H7 (cell line): ENCODE results near the gene VGF. TPM values are rescaled to one million over a fixed set of nuclear protein-coding genes. Genes with fewer than 3 reads are reported as not detected.
"Not testable (repeated sequence)": the region's sequence is repeated elsewhere in the genome, so short reads cannot be mapped to it uniquely, and the experiment has no call there.

Experiments used
- DNase-seq: peaks from one replicate; pipeline ENCODE4 v3.0.0; 2012
- H3K27me3 ChIP-seq: 2 replicates; pipeline ENCODE4 v1.6.0; 2011; ENCODE audit warnings: mild to moderate bottlenecking, low read length; ENCODE audit not compliant: control insufficient read depth, insufficient read depth
- H3K36me3 ChIP-seq: replicated peaks from 2 replicates; pipeline ENCODE4 v1.5.1; 2011; ENCODE audit warnings: low read length; ENCODE audit not compliant: control insufficient read depth, insufficient read depth
- H3K4me3 ChIP-seq: 2 replicates; pipeline ENCODE4 v1.5.1; 2011; ENCODE audit warnings: low read depth, mild to moderate bottlenecking, control low read depth, low read length, moderate library complexity; ENCODE audit not compliant: insufficient read depth
- total RNA-seq: library from RNA; depleted of rRNA; stranded (reverse); fragments of >200 nt; shearing (Covaris generic); gene quantifications from 2 replicates; pipeline ENCODE4 v1.2.3, GENCODE V29; 2014

VGF gene
- total RNA-seq, 1 experiment from 2014 or later: 22.5 TPM

GRCh38 chr7:101199522-101199921 lies 34.2 kb upstream of the VGF start:
- not testable (repeated sequence) for H3K4me3 ChIP-seq, H3K36me3 ChIP-seq, DNase-seq
- H3K27me3 ChIP-seq: peaks cover 13% of the 10 kb centered on the region

DNA sequence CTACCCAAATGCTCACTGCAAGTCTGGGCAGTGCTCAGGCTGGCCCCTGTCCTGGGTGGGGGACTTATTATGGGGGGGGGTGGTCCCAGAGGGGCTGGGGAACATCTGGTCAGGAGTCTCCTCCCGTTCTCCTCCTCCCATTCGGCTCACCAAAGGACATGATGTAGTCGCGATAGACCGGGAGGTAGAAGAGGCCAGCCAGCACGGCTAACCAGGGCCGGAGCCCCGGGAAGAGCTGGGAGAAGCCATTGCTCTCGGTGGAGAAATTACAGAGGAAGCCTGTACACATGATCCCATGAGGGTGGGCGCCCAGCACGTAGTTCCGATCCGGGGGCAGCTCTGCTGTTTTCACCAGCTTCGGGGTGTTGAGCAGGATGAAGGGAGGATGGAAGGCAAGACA lies 33.1 kb upstream of the VGF start:
- no peak overlapping the region for H3K4me3 ChIP-seq
- DNase-seq: peak; percentile 58
- no peaks in the 10 kb centered on the region for H3K36me3 ChIP-seq
- H3K27me3 ChIP-seq: peaks cover 13% of the 10 kb centered on the region

GRCh38 chr7:101197991-101198390 lies 32.6 kb upstream of the VGF start:
- no peaks in the 10 kb centered on the region for H3K36me3 ChIP-seq
- peaks cover 13% of the 10 kb centered on the region for H3K27me3 ChIP-seq
- no peak overlapping the region for H3K4me3 ChIP-seq
- DNase-seq: peak; percentile 55

GRCh38 chr7:101195884-101196283 lies 30.5 kb upstream of the VGF start:
- DNase-seq: peak; percentile 65
- no peaks in the 10 kb centered on the region for H3K36me3 ChIP-seq
- no peak overlapping the region for H3K4me3 ChIP-seq
- no peaks in the 10 kb centered on the region for H3K27me3 ChIP-seq

DNA sequence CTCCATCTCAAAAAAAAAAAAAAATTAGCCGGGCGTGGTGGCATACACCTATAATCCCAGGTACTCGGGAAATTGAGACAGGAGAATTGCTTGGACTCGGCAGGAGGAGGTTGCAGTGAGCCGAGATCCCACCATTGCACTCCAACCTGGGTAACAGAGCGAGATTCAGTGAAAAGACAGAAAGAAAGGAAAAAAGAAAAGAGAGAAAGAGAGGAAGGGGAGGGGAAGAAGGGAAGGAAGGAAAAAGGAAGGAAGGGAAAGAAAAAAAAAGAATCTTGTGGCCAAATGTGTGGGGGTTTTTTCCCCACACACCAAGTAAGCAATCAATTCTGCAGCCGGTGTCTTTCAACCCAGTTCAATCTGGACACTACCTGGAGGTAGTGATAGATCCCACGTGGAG lies 23.7 kb upstream of the VGF start:
- Histone ChIP-seq H3K36me3 (no peaks in the 10 kb centered on the region), H3K4me3 (no peak overlapping the region), H3K27me3 (no peaks in the 10 kb centered on the region)
- DNase-seq: no peak

GRCh38 chr7:101186844-101187428 lies 21.6 kb upstream of the VGF start:
- no peak for DNase-seq
- Histone ChIP-seq H3K36me3 (no peaks in the 10 kb centered on the region), H3K4me3 (no peak overlapping the region), H3K27me3 (no peaks in the 10 kb centered on the region)

DNA sequence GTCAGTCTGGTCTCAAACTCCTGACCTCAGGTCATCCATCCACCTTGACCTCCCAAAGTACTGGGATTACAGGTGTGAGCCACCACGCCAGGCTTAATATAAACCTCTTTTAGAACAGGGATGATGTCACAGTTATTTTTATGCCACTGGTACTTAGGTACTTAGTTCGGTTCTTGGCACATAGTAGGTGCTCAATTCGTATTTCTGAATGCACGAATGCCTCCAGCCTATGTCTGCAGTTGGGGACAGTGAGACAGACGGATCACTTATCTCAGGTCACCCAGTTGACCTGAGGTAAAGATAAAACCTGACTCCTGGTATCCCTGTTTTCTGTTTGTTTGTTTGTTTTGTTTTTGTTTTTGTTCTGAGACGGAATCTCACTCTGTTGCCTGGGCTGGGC lies 20.8 kb upstream of the VGF start:
- no peak for DNase-seq
- no peaks in the 10 kb centered on the region for H3K36me3 ChIP-seq
- no peak overlapping the region for H3K4me3 ChIP-seq
- H3K27me3 ChIP-seq: no peaks in the 10 kb centered on the region; the same call in 1 of the 2 replicates

DNA sequence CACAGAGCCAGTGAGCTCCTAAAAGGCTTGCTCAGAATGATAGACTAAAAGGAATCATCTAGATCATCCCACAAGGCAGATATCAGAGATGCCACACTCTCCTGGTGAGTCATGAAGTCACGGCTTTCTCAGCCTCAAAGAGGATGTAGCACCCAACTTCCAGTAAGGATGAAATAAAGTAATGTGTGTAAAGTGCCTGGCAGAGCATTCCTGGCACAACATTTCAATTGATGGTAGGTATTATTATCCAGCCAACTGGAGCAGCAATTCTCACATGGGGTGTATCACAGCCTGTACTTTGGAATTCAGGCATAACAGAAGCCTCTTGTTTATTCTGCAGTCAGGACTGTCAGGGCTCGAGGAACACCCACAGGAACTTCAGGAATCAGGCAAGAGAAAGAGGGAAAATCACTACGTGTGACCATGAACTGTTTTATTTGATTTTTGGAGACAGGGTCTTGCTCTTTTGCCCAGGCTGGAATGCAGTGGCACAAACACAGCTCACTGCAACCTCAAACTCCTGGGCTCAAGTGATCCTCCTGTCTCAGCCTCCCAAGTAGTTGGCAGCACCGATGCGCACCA lies 20.0 kb upstream of the VGF start:
- Histone ChIP-seq H3K4me3 (no peak overlapping the region), H3K36me3 (no peaks in the 10 kb centered on the region), H3K27me3 (peaks cover 6% of the 10 kb centered on the region)
- DNase-seq: no peak

- no peaks in the 10 kb centered on the region for H3K36me3 ChIP-seq
- peak within 1 kb of the TSS; percentile 58 for H3K4me3 ChIP-seq
- peaks cover 53% of the 10 kb centered on the region for H3K27me3 ChIP-seq
- peak; percentile 84 for DNase-seq
Measured at GRCh38 chr7:101180130-101180755, 14.9 kb upstream of the VGF start, which contains the start of gene NAT16. Gene NAT16, minus strand, starts transcription at chr7:101180293. Its CDS starts 5,486 bp downstream, at chr7:101174807.

- Histone ChIP-seq H3K27me3 (peaks cover 59% of the 10 kb centered on the region), H3K4me3 (peak overlapping the region; percentile 58), H3K36me3 (no peaks in the 10 kb centered on the region)
- peak; percentile 82 for DNase-seq
Measured at GRCh38 chr7:101179713-101180112, 14.3 kb upstream of the VGF start.

- peak; percentile 81 for DNase-seq
- H3K36me3 ChIP-seq: no peaks in the 10 kb centered on the region
- H3K4me3 ChIP-seq: peak overlapping the region; percentile 58
- H3K27me3 ChIP-seq: peaks cover 65% of the 10 kb centered on the region
Measured at GRCh38 chr7:101179117-101179516, 13.7 kb upstream of the VGF start.

- peaks cover 79% of the 10 kb centered on the region for H3K27me3 ChIP-seq
- no peak for DNase-seq
- H3K4me3 ChIP-seq: no peak overlapping the region
- no peaks in the 10 kb centered on the region for H3K36me3 ChIP-seq
Measured at GRCh38 chr7:101177644-101178043, 12.3 kb upstream of the VGF start.

- DNase-seq: no peak
- H3K36me3 ChIP-seq: no peaks in the 10 kb centered on the region
- H3K27me3 ChIP-seq: peaks cover 95% of the 10 kb centered on the region
- H3K4me3 ChIP-seq: no peak overlapping the region
Measured at GRCh38 chr7:101175664-101176063, 10.3 kb upstream of the VGF start.

- DNase-seq: peak; percentile 79
- H3K27me3 ChIP-seq: peaks cover 95% of the 10 kb centered on the region
- H3K36me3 ChIP-seq: no peaks in the 10 kb centered on the region
- H3K4me3 ChIP-seq: peak overlapping the region; percentile 41
Measured at GRCh38 chr7:101174322-101174854, 9.0 kb upstream of the VGF start.

DNA sequence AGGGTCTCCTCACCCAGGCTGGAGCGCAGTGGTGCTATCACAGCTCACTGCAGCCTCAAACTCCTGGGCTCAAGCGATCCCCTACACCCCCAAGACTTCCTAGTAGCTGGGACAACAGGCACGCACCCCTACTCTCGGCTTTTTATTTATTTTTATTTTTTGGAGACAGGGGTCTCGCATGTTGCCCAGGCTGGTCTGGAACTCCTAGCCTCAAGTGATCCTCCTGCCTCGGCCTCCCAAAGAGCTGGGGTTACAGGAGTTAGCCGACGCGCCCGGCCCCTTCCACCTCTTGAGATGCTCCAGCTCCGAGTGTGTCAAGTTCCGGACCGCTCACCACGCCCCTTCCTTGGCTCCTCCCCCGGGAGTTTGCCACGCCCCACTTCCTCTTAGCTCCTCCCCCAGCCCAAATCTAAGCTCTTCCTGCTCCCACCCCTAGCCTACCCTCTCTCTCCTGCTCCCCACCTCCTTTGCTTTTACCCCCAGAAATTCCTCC lies 8.4 kb upstream of the VGF start:
- Histone ChIP-seq H3K4me3 (peak overlapping the region; percentile 41), H3K36me3 (no peaks in the 10 kb centered on the region), H3K27me3 (peaks cover 97% of the 10 kb centered on the region)
- peak; percentile 96 for DNase-seq
